ENCODE measurements around the gene DRC7. TPM values are rescaled to one million over a fixed set of nuclear protein-coding genes. Genes with fewer than 3 reads are reported as not detected.

DRC7 gene
- total RNA-seq, 1 experiment from 2014 or later, result not detected

GRCh38 chr16:57734925-57735754, 40.5 kb downstream of the DRC7 start:
- peak; percentile 92 for ATAC-seq
- peak overlapping the region; percentile 99 for H3K27ac Mint-ChIP-seq
- H3K4me3 Mint-ChIP-seq, result peak overlapping the region; percentile 98
- H3K9me3 Mint-ChIP-seq, result no peaks in the 10 kb centered on the region; the same call in 1 of the 2 replicates
- peak; percentile 100 for DNase-seq (ENCODE audit: low spot score)
- ChIA-PET CTCF (interaction anchor here (0.8 to 3.0 kb wide), 16 partner anchors 10 to 387 kb away, joined by 3 to 19 read pairs (median 6); partner anchors contain the start of genes ADGRG3 and USB1), POLR2A (interaction anchor here (0.7 to 1.9 kb wide), 5 partner anchors 41 to 657 kb away, joined by 3 to 5 read pairs (median 3); partner anchors contain the start of gene GINS3)
- peaks cover 3% of the 10 kb centered on the region; the same call in 1 of the 2 replicates for H3K27me3 Mint-ChIP-seq (ENCODE audit: low read depth)
- H3K4me1 Mint-ChIP-seq, result peaks cover 16% of the 10 kb centered on the region
- no peaks in the 10 kb centered on the region for H3K36me3 Mint-ChIP-seq
- TF ChIP-seq EMX1 (CRISPR knock-in tag; IDR thresholded peaks at IDR 0.05) (no peak), ZNF263 (CRISPR knock-in tag; IDR thresholded peaks at IDR 0.05; ENCODE audit: low read depth) (no peak), ESRRA (CRISPR knock-in tag; IDR thresholded peaks at IDR 0.05; ENCODE audit: borderline replicate concordance) (no peak), PRRX2 (CRISPR knock-in tag; IDR thresholded peaks at IDR 0.05) (no peak), CTCF (IDR thresholded peaks at IDR 0.05) (no peak), SMAD4 (CRISPR knock-in tag; IDR thresholded peaks at IDR 0.05) (no peak), NR2C2 (CRISPR knock-in tag; IDR thresholded peaks at IDR 0.05) (no peak), ARID4B (CRISPR knock-in tag; IDR thresholded peaks at IDR 0.05; ENCODE audit: borderline replicate concordance) (no peak), ZNF532 (CRISPR knock-in tag; IDR thresholded peaks at IDR 0.05; ENCODE audit: borderline replicate concordance) (no peak), ZNF121 (CRISPR knock-in tag; IDR thresholded peaks at IDR 0.05) (no peak), HMGA2 (CRISPR knock-in tag; IDR thresholded peaks at IDR 0.05) (no peak), OVOL2 (CRISPR knock-in tag; IDR thresholded peaks at IDR 0.05; ENCODE audit: borderline replicate concordance) (no peak), FOXP1 (CRISPR knock-in tag; IDR thresholded peaks at IDR 0.05; ENCODE audit: borderline replicate concordance) (no peak), ZSCAN18 (CRISPR knock-in tag; IDR thresholded peaks at IDR 0.05) (no peak), ATF6 (CRISPR knock-in tag; IDR thresholded peaks at IDR 0.05) (no peak), SP1 (CRISPR knock-in tag; conservative IDR thresholded peaks at IDR 0.05) (peak; percentile 93), USF1 (CRISPR knock-in tag; IDR thresholded peaks at IDR 0.05) (no peak), ZNF416 (CRISPR knock-in tag; IDR thresholded peaks at IDR 0.05) (no peak), IRF1 (CRISPR knock-in tag; IDR thresholded peaks at IDR 0.05) (no peak), NFYB (CRISPR knock-in tag; conservative IDR thresholded peaks at IDR 0.05; ENCODE audit: low read depth) (peak; percentile 94), GTF2I (CRISPR knock-in tag; conservative IDR thresholded peaks at IDR 0.05) (no peak), CREB1 (CRISPR knock-in tag; IDR thresholded peaks at IDR 0.05) (no peak)

Data from WTC11 (cell line).